Activated T-helper 17 cell treated with anti-CD3 and anti-CD28 coated beads, Interleukin-2, amount 50 U/mL, for 72 hours (primary cell): ENCODE data around the gene EHD4. TPM values are rescaled to one million over a fixed set of nuclear protein-coding genes. Genes with fewer than 3 reads are reported as not detected.

Source experiments
- ATAC-seq: fragments of 150-1000 bp; cut with Tn5 transposase; replicated peaks from 2 replicates; pipeline ENCODE4 v1.10.0; 2021; ENCODE audit warnings: mild to moderate bottlenecking, moderate library complexity
- H3K27ac Mint-ChIP-seq: one replicate; pipeline ENCODE4 v1.8.0; 2022; ENCODE audit warnings: mixed read lengths
- H3K27me3 Mint-ChIP-seq: one replicate; pipeline ENCODE4 v1.8.0; 2022; ENCODE audit warnings: mixed read lengths
- H3K36me3 Mint-ChIP-seq: one replicate; pipeline ENCODE4 v1.8.0; 2022; ENCODE audit warnings: low read depth, mild to moderate bottlenecking, mixed read lengths
- H3K4me1 Mint-ChIP-seq: one replicate; pipeline ENCODE4 v1.8.0; 2022; ENCODE audit warnings: mixed read lengths
- H3K4me3 Mint-ChIP-seq: one replicate; pipeline ENCODE4 v1.8.0; 2022; ENCODE audit warnings: mild to moderate bottlenecking, mixed read lengths
- H3K9me3 Mint-ChIP-seq: one replicate; pipeline ENCODE4 v1.8.0; 2022; ENCODE audit warnings: mixed read lengths
- total RNA-seq, 2 donors: library from RNA; stranded (reverse); gene quantifications; one replicate each; pipeline ENCODE4 v1.2.3, GENCODE V29; 2022

EHD4 gene
- total RNA-seq, 2 donors from 2014 or later: 51.0 to 56.3 TPM

GRCh38 chr15:41979493-41980266 is 7.3 kb upstream of the EHD4 start:
- Mint-ChIP-seq H3K4me3 (no peak overlapping the region), H3K27ac (no peak overlapping the region)

GRCh38 chr15:41978534-41978933 is 6.2 kb upstream of the EHD4 start:
- Mint-ChIP-seq H3K4me3 (no peak overlapping the region), H3K4me1 (peaks cover 16% of the 10 kb centered on the region)

More at GRCh38 chr15:41979493-41980266, 7.3 kb upstream of the EHD4 start:
- Mint-ChIP-seq H3K4me1 (peaks cover 11% of the 10 kb centered on the region), H3K36me3 (no peaks in the 10 kb centered on the region), H3K27me3 (no peaks in the 10 kb centered on the region), H3K9me3 (no peaks in the 10 kb centered on the region)
- ATAC-seq: no peak

GRCh38 chr15:41977757-41978383 is 5.5 kb upstream of the EHD4 start:
- no peaks in the 10 kb centered on the region for H3K9me3 Mint-ChIP-seq
- no peak for ATAC-seq
- no peak overlapping the region for H3K4me3 Mint-ChIP-seq
- no peaks in the 10 kb centered on the region for H3K36me3 Mint-ChIP-seq
- H3K27me3 Mint-ChIP-seq: peaks cover 4% of the 10 kb centered on the region
- H3K27ac Mint-ChIP-seq: no peak overlapping the region
- peaks cover 16% of the 10 kb centered on the region for H3K4me1 Mint-ChIP-seq

More at GRCh38 chr15:41978534-41978933, 6.2 kb upstream of the EHD4 start:
- H3K36me3 Mint-ChIP-seq: no peaks in the 10 kb centered on the region
- H3K9me3 Mint-ChIP-seq: no peaks in the 10 kb centered on the region
- peaks cover 4% of the 10 kb centered on the region for H3K27me3 Mint-ChIP-seq
- ATAC-seq: no peak
- H3K27ac Mint-ChIP-seq: no peak overlapping the region

GRCh38 chr15:41975669-41976068 is 3.3 kb upstream of the EHD4 start:
- H3K27me3 Mint-ChIP-seq: peaks cover 4% of the 10 kb centered on the region
- peaks cover 12% of the 10 kb centered on the region for H3K4me1 Mint-ChIP-seq
- no peak overlapping the region for H3K27ac Mint-ChIP-seq
- no peaks in the 10 kb centered on the region for H3K9me3 Mint-ChIP-seq
- no peak for ATAC-seq
- peaks cover 12% of the 10 kb centered on the region for H3K36me3 Mint-ChIP-seq
- H3K4me3 Mint-ChIP-seq: no peak overlapping the region

- ATAC-seq: no peak
- no peaks in the 10 kb centered on the region for H3K9me3 Mint-ChIP-seq
- no peak overlapping the region for H3K27ac Mint-ChIP-seq
- H3K4me3 Mint-ChIP-seq: peak overlapping the region; percentile 97
- peaks cover 23% of the 10 kb centered on the region for H3K4me1 Mint-ChIP-seq
- peaks cover 4% of the 10 kb centered on the region for H3K27me3 Mint-ChIP-seq
- peaks cover 28% of the 10 kb centered on the region for H3K36me3 Mint-ChIP-seq
Observed at GRCh38 chr15:41974041-41974440, 1.7 kb upstream of the EHD4 start.

- H3K27ac Mint-ChIP-seq: peak overlapping the region; percentile 98
- H3K4me3 Mint-ChIP-seq: peak overlapping the region; percentile 97
- H3K4me1 Mint-ChIP-seq: peaks cover 42% of the 10 kb centered on the region
- peaks cover 49% of the 10 kb centered on the region for H3K36me3 Mint-ChIP-seq
- ATAC-seq: peak; percentile 30
- H3K9me3 Mint-ChIP-seq: no peaks in the 10 kb centered on the region
- H3K27me3 Mint-ChIP-seq: peaks cover 4% of the 10 kb centered on the region
Observed at GRCh38 chr15:41971895-41972252, 483 bp downstream of the EHD4 start.

GRCh38 chr15:41971089-41971894 is 1.1 kb downstream of the EHD4 start:
- peak overlapping the region; percentile 97 for H3K4me3 Mint-ChIP-seq
- H3K9me3 Mint-ChIP-seq: no peaks in the 10 kb centered on the region
- H3K27ac Mint-ChIP-seq: peak overlapping the region; percentile 98
- H3K36me3 Mint-ChIP-seq: peaks cover 55% of the 10 kb centered on the region
- peak; percentile 68 for ATAC-seq
- H3K4me1 Mint-ChIP-seq: peaks cover 48% of the 10 kb centered on the region
- H3K27me3 Mint-ChIP-seq: peaks cover 4% of the 10 kb centered on the region

- Mint-ChIP-seq H3K27me3 (peaks cover 4% of the 10 kb centered on the region), H3K27ac (peak overlapping the region; percentile 98), H3K9me3 (no peaks in the 10 kb centered on the region), H3K36me3 (peaks cover 61% of the 10 kb centered on the region), H3K4me1 (peaks cover 55% of the 10 kb centered on the region), H3K4me3 (peak overlapping the region; percentile 97)
- ATAC-seq: no peak
Observed at GRCh38 chr15:41970456-41970855, 1.9 kb downstream of the EHD4 start.

- no peaks in the 10 kb centered on the region for H3K9me3 Mint-ChIP-seq
- H3K27me3 Mint-ChIP-seq: peaks cover 4% of the 10 kb centered on the region
- H3K4me3 Mint-ChIP-seq: peak overlapping the region; percentile 97
- H3K36me3 Mint-ChIP-seq: peaks cover 61% of the 10 kb centered on the region
- ATAC-seq: peak; percentile 33
- H3K4me1 Mint-ChIP-seq: peaks cover 55% of the 10 kb centered on the region
- H3K27ac Mint-ChIP-seq: peak overlapping the region; percentile 98
Observed at GRCh38 chr15:41969851-41970431, 2.4 kb downstream of the EHD4 start.

GRCh38 chr15:41968701-41969100 is 3.7 kb downstream of the EHD4 start:
- peaks cover 67% of the 10 kb centered on the region for H3K36me3 Mint-ChIP-seq
- H3K9me3 Mint-ChIP-seq: no peaks in the 10 kb centered on the region
- H3K4me1 Mint-ChIP-seq: peaks cover 50% of the 10 kb centered on the region
- H3K27ac Mint-ChIP-seq: peak overlapping the region; percentile 98
- H3K27me3 Mint-ChIP-seq: no peaks in the 10 kb centered on the region
- no peak for ATAC-seq
- H3K4me3 Mint-ChIP-seq: peak overlapping the region; percentile 97

GRCh38 chr15:41967506-41968206 is 4.7 kb downstream of the EHD4 start:
- no peak for ATAC-seq
- peaks cover 50% of the 10 kb centered on the region for H3K4me1 Mint-ChIP-seq
- H3K27ac Mint-ChIP-seq: peak overlapping the region; percentile 98
- peak overlapping the region; percentile 97 for H3K4me3 Mint-ChIP-seq
- no peaks in the 10 kb centered on the region for H3K9me3 Mint-ChIP-seq
- peaks cover 68% of the 10 kb centered on the region for H3K36me3 Mint-ChIP-seq
- H3K27me3 Mint-ChIP-seq: no peaks in the 10 kb centered on the region

- peak overlapping the region; percentile 44 for H3K4me3 Mint-ChIP-seq
- peaks cover 53% of the 10 kb centered on the region for H3K4me1 Mint-ChIP-seq
- no peak for ATAC-seq
- peaks cover 72% of the 10 kb centered on the region for H3K36me3 Mint-ChIP-seq
- no peaks in the 10 kb centered on the region for H3K9me3 Mint-ChIP-seq
- no peaks in the 10 kb centered on the region for H3K27me3 Mint-ChIP-seq
- H3K27ac Mint-ChIP-seq: peak overlapping the region; percentile 79
Observed at GRCh38 chr15:41966920-41967465, 5.4 kb downstream of the EHD4 start.

GRCh38 chr15:41966414-41966812 is 5.9 kb downstream of the EHD4 start:
- H3K9me3 Mint-ChIP-seq: no peaks in the 10 kb centered on the region
- peaks cover 72% of the 10 kb centered on the region for H3K36me3 Mint-ChIP-seq
- peaks cover 59% of the 10 kb centered on the region for H3K4me1 Mint-ChIP-seq
- peak overlapping the region; percentile 79 for H3K27ac Mint-ChIP-seq
- H3K4me3 Mint-ChIP-seq: peak overlapping the region; percentile 44
- no peak for ATAC-seq
- H3K27me3 Mint-ChIP-seq: no peaks in the 10 kb centered on the region
